Prostate gland (tissue), 2 donors: ENCODE measurements around the gene MKLN1.

Experiments used
- CTCF ChIP-seq, 4 experiments: fragments of 200-600 bp in 2 of 4; fragments of 450-650 bp in 2 of 4; sonication (generic) in 2 of 4; IDR thresholded peaks; 1 replicate in 3 of 4; 2 replicates in 1 of 4; pipeline ENCODE4 v1.5.1; 2016 to 2019; ENCODE audit warnings: antibody characterized with exemption in 4 of 4, mild to moderate bottlenecking in 2 of 4, moderate library complexity in 2 of 4
- POLR2A ChIP-seq: fragments of 450-650 bp; IDR thresholded peaks from one replicate; pipeline ENCODE4 v1.6.1; 2016; ENCODE audit warnings: antibody characterized with exemption, mild to moderate bottlenecking
- POLR2AphosphoS5 ChIP-seq: sonication (generic); formaldehyde crosslinking; IDR thresholded peaks from one replicate; pipeline ENCODE4 v1.6.1; 2017; ENCODE audit warnings: antibody characterized with exemption

GRCh38 chr7:131289051-131289450 lies 38.6 kb upstream of the MKLN1 start:
- TF ChIP-seq CTCF (IDR thresholded peaks at IDR 0.05) (no peak), POLR2AphosphoS5 (no peak), POLR2A (no peak)
